H1 (cell line): ENCODE data around the gene AP3D1. TPM values are rescaled to one million over a fixed set of nuclear protein-coding genes. Genes with fewer than 3 reads are reported as not detected.

Source experiments
- BRCA1 ChIP-seq: IDR thresholded peaks from 2 replicates; pipeline ENCODE4 v1.6.1; 2012; ENCODE audit warnings: low read depth, low read length, improper control_type of control experiment
- CBX8 ChIP-seq: fragments of 300-800, 300-1000 bp; sonication (generic); IDR thresholded peaks from 2 replicates; pipeline ENCODE4 v1.7.1; 2016; ENCODE audit warnings: low read depth, low read length, borderline replicate concordance
- CEBPB ChIP-seq: IDR thresholded peaks from 2 replicates; pipeline ENCODE4 v1.6.1; 2012; ENCODE audit warnings: low read depth, low read length
- CREB1 ChIP-seq: IDR thresholded peaks from 2 replicates; pipeline ENCODE4 v1.6.1; 2012; ENCODE audit warnings: inconsistent platforms
- CTBP2 ChIP-seq: IDR thresholded peaks from 2 replicates; pipeline ENCODE4 v1.7.0; 2011; ENCODE audit warnings: borderline replicate concordance, mild to moderate bottlenecking, moderate library complexity, mixed read lengths, low read length; ENCODE audit not compliant: insufficient read depth, insufficient read length
- HDAC2 ChIP-seq, 2 experiments: fragments of 300-600 bp in 1 of 2; sonication (generic) in 1 of 2; IDR thresholded peaks; 2 replicates each; pipeline ENCODE4 v1.6.1; 2011 to 2012; ENCODE audit warnings: low read depth in 2 of 2, low read length in 2 of 2, mild to moderate bottlenecking in 2 of 2, moderate library complexity in 2 of 2, borderline replicate concordance in 1 of 2, inconsistent platforms in 1 of 2
- JUN ChIP-seq: IDR thresholded peaks from 2 replicates; pipeline ENCODE4 v1.6.1; 2011; ENCODE audit warnings: low read depth, mild to moderate bottlenecking, improper control_type of control experiment, low read length
- MAX ChIP-seq: IDR thresholded peaks from 2 replicates; pipeline ENCODE4 v1.6.1; 2012; ENCODE audit warnings: inconsistent platforms
- PHF8 ChIP-seq: fragments of 200-600 bp; sonication (generic); conservative IDR thresholded peaks from 2 replicates; pipeline ENCODE4 v1.7.1; 2012; ENCODE audit warnings: low read depth, mild to moderate bottlenecking, inconsistent platforms, low read length, moderate library complexity
- POLR2A ChIP-seq, 2 experiments: IDR thresholded peaks; 1 replicate in 1 of 2; 2 replicates in 1 of 2; pipeline ENCODE4 v1.6.1; 2011; ENCODE audit warnings: low read depth in 2 of 2, low read length in 2 of 2, mild to moderate bottlenecking in 2 of 2; ENCODE audit errors: control extremely low read depth in 1 of 2
- RXRA ChIP-seq: IDR thresholded peaks from 2 replicates; pipeline ENCODE4 v1.6.1; 2011; ENCODE audit warnings: low read depth, mild to moderate bottlenecking, low read length, moderate library complexity; ENCODE audit not compliant: insufficient read depth
- SAP30 ChIP-seq: fragments of 300-600 bp; sonication (generic); IDR thresholded peaks from 2 replicates; pipeline ENCODE4 v1.7.1; 2012; ENCODE audit warnings: low read length, moderate library complexity, mild to moderate bottlenecking, inconsistent platforms; ENCODE audit not compliant: insufficient read depth, insufficient replicate concordance
- SIN3A ChIP-seq, 2 experiments: IDR thresholded peaks in 1 of 2; conservative IDR thresholded peaks in 1 of 2; 2 replicates each; pipeline ENCODE4 v1.6.1; 2011 to 2012; ENCODE audit warnings: low read length in 2 of 2, improper control_type of control experiment in 1 of 2, low read depth in 1 of 2, mild to moderate bottlenecking in 1 of 2
- SIX5 ChIP-seq: IDR thresholded peaks from 2 replicates; pipeline ENCODE4 v1.6.1; 2011; ENCODE audit warnings: mild to moderate bottlenecking, low read depth, low read length
- SP1 ChIP-seq: IDR thresholded peaks from 2 replicates; pipeline ENCODE4 v1.6.1; 2011; ENCODE audit warnings: low read depth, low read length
- SP2 ChIP-seq: IDR thresholded peaks from 2 replicates; pipeline ENCODE4 v1.6.1; 2012; ENCODE audit warnings: mild to moderate bottlenecking, low read length, inconsistent platforms
- SP4 ChIP-seq: IDR thresholded peaks from 2 replicates; pipeline ENCODE4 v1.6.1; 2012; ENCODE audit warnings: low read length, inconsistent platforms
- TAF1 ChIP-seq: IDR thresholded peaks from 2 replicates; pipeline ENCODE4 v1.6.1; 2011; ENCODE audit warnings: mild to moderate bottlenecking, low read depth, low read length
- TCF12 ChIP-seq: IDR thresholded peaks from 2 replicates; pipeline ENCODE4 v1.6.1; 2011; ENCODE audit warnings: low read depth, mild to moderate bottlenecking, low read length
- USF2 ChIP-seq: IDR thresholded peaks from 2 replicates; pipeline ENCODE4 v1.6.1; 2011; ENCODE audit warnings: low read length, improper control_type of control experiment
- polyA plus RNA-seq, 7 experiments: library from polyadenylated mRNA; depleted of rRNA in 3 of 7; stranded (reverse) in 5 of 7; unstranded in 2 of 7; fragments of >200 nt in 5 of 7; fragments of 200-250 nt in 2 of 7; gene quantifications; 1 replicate in 5 of 7; 2 replicates in 1 of 7; 4 replicates in 1 of 7; pipeline versions ENCODE4 v1.2.1 to v1.2.3, GENCODE V29; 2011 to 2013; ENCODE audit warnings: missing spikeins in 2 of 7, mixed read lengths in 2 of 7
- total RNA-seq: library from RNA; stranded (reverse); fragmentation: NEBNext Ultra II Directional; extraction: Animal tissue kit (Norgen Biotek cat#: 25700); gene quantifications from 2 replicates; pipeline ENCODE4 v1.2.1, GENCODE V29; 2021

AP3D1 gene
- total and polyA plus RNA-seq, 2 of the 8 experiments (the other 6 are each of a cell fraction or from before 2014, with no cell fraction given) = 161 to 174 TPM

- TF ChIP-seq CTBP2 (no peak), USF2 (peak; percentile 41; the same call in 1 of the 2 replicates), POLR2A (IDR thresholded peaks at IDR 0.05; ENCODE audit: control extremely low read depth in 1 of 2, low read depth in 2 of 2, low read length in 2 of 2) (peak in 1 of 2 experiments; percentile 29; a peak in 1 of 3 replicates), TCF12 (no peak), SIN3A (conservative IDR thresholded peaks at IDR 0.05 in 1 of 2, IDR thresholded peaks at IDR 0.05 in 1 of 2; ENCODE audit: low read depth in 1 of 2, low read length in 2 of 2) (peak; percentile 93 to 99), TAF1 (peak; percentile 55; the same call in 1 of the 2 replicates), MAX (peak; percentile 98), RXRA (no peak), JUN (no peak), SAP30 (peak; percentile 93), SP4 (peak; percentile 79; the same call in 1 of the 2 replicates), SIX5 (no peak), SP2 (no peak), SP1 (peak; percentile 85; the same call in 1 of the 2 replicates), HDAC2 (IDR thresholded peaks at IDR 0.05; ENCODE audit: borderline replicate concordance in 1 of 2, low read depth in 2 of 2, low read length in 2 of 2) (peak in 1 of 2 experiments; percentile 47; a peak in 1 of 4 replicates), PHF8 (0 out of 2 replicates have a peak, but pooled peaks have one; percentile 58), CREB1 (peak; percentile 59; the same call in 1 of the 2 replicates), CBX8 (no peak), CEBPB (no peak), BRCA1 (no peak)
These were observed at the start of gene AP3D1 (continued) for GRCh38 chr19:2151339-2152229.
